GM12878 (cell line): ENCODE results near the gene FOXJ1. TPM values are rescaled to one million over a fixed set of nuclear protein-coding genes. Genes with fewer than 3 reads are reported as not detected.

Source experiments
- ASH2L ChIP-seq: fragments of 300-600, 200-600 bp; sonication (generic); IDR thresholded peaks from 2 replicates; pipeline ENCODE4 v1.6.1; 2017; ENCODE audit warnings: low read depth, mild to moderate bottlenecking, borderline replicate concordance
- CBFB ChIP-seq: IDR thresholded peaks from 2 replicates; pipeline ENCODE4 v1.6.1; 2016; ENCODE audit warnings: antibody characterized with exemption, low read depth
- CUX1 ChIP-seq: IDR thresholded peaks from 2 replicates; pipeline ENCODE4 v1.6.1; 2012; ENCODE audit warnings: improper control_type of control experiment, low read depth, low read length; ENCODE audit not compliant: insufficient replicate concordance
- ESRRA ChIP-seq: IDR thresholded peaks from 2 replicates; pipeline ENCODE4 v1.6.1; 2012; ENCODE audit warnings: mild to moderate bottlenecking, low read length, improper control_type of control experiment
- FOS ChIP-seq: IDR thresholded peaks from 3 replicates; pipeline ENCODE4 v1.6.1; 2011; ENCODE audit warnings: borderline replicate concordance; ENCODE audit not compliant: insufficient read length; ENCODE audit errors: extremely low read depth
- FOXK2 ChIP-seq: fragments of 450-650 bp; IDR thresholded peaks from 2 replicates; pipeline ENCODE4 v1.6.1; 2017; ENCODE audit warnings: mild to moderate bottlenecking, moderate library complexity
- GATAD2B ChIP-seq: fragments of 450-650 bp; conservative IDR thresholded peaks from 2 replicates; pipeline ENCODE4 v1.6.1; 2017; ENCODE audit warnings: low read depth, mild to moderate bottlenecking, moderate library complexity
- HCFC1 ChIP-seq: fragments of 150-350 bp; IDR thresholded peaks from 2 replicates; pipeline ENCODE4 v1.6.1; 2014; ENCODE audit warnings: low read length
- IKZF2 ChIP-seq, 2 experiments: fragments of 450-650 bp; IDR thresholded peaks; 2 replicates each; pipeline ENCODE4 v1.6.1; 2017; ENCODE audit warnings: mild to moderate bottlenecking in 2 of 2, moderate library complexity in 2 of 2
- IRF3 ChIP-seq: fragments of 450-650 bp; IDR thresholded peaks from 2 replicates; pipeline ENCODE4 v1.6.1; 2014; ENCODE audit warnings: mild to moderate bottlenecking
- NBN ChIP-seq: fragments of 450-650 bp; IDR thresholded peaks from 2 replicates; pipeline ENCODE4 v1.6.1; 2016
- NR2F1 ChIP-seq: fragments of 450-650 bp; conservative IDR thresholded peaks from 2 replicates; pipeline ENCODE4 v1.6.1; 2017; ENCODE audit warnings: mild to moderate bottlenecking
- PBX3 ChIP-seq: IDR thresholded peaks from 2 replicates; pipeline ENCODE4 v1.6.1; 2011; ENCODE audit warnings: mild to moderate bottlenecking, low read depth, low read length, moderate library complexity; ENCODE audit not compliant: insufficient replicate concordance
- RCOR1 ChIP-seq: conservative IDR thresholded peaks from 2 replicates; pipeline ENCODE4 v1.6.1; 2012; ENCODE audit warnings: low read depth, low read length, improper control_type of control experiment
- RUNX3 ChIP-seq: IDR thresholded peaks from 2 replicates; pipeline ENCODE4 v1.6.1; 2012; ENCODE audit warnings: low read length, inconsistent platforms
- SMAD5 ChIP-seq: IDR thresholded peaks from 2 replicates; pipeline ENCODE4 v1.6.1; 2016; ENCODE audit warnings: antibody characterized with exemption, low read depth
- SMC3 ChIP-seq: IDR thresholded peaks from 2 replicates; pipeline ENCODE4 v1.6.1; 2011; ENCODE audit warnings: low read length, improper control_type of control experiment, borderline replicate concordance
- SP1 ChIP-seq: IDR thresholded peaks from one replicate; pipeline ENCODE4 v1.6.1; 2011; ENCODE audit warnings: low read depth, low read length
- TCF3 ChIP-seq: IDR thresholded peaks from 2 replicates; pipeline ENCODE4 v1.6.1; 2012; ENCODE audit warnings: low read depth, mild to moderate bottlenecking, low read length, borderline replicate concordance; ENCODE audit not compliant: insufficient read depth
- YY1 ChIP-seq: IDR thresholded peaks from 2 replicates; pipeline ENCODE4 v1.6.1; 2011; ENCODE audit warnings: low read depth, mild to moderate bottlenecking, low read length
- ZNF384 ChIP-seq: IDR thresholded peaks from 2 replicates; pipeline ENCODE4 v1.6.1; 2012; ENCODE audit warnings: low read depth, mild to moderate bottlenecking, low read length, improper control_type of control experiment, borderline replicate concordance
- ZSCAN29 ChIP-seq: fragments of 450-650 bp; IDR thresholded peaks from 2 replicates; pipeline ENCODE4 v1.6.1; 2017; ENCODE audit warnings: mild to moderate bottlenecking, moderate library complexity
- polyA plus RNA-seq, 11 experiments: library from polyadenylated mRNA; depleted of rRNA in 4 of 11; unstranded in 6 of 11; stranded (reverse) in 5 of 11; fragments of >200 nt; fragmentation: Nextera tagmentation in 4 of 11; fragmentation: Illumina TruSeq in 1 of 11; extraction: Ambion mirVana in 4 of 11; extraction: Trizol in 1 of 11; gene quantifications; 1 replicate in 1 of 11; 2 replicates in 10 of 11; pipeline versions ENCODE4 v1.2.1 to v1.2.3, GENCODE V29; 2011 to 2016; ENCODE audit warnings: inconsistent platforms in 2 of 11, missing spikeins in 2 of 11, low read depth in 1 of 11
- total RNA-seq, 4 experiments: library from RNA; depleted of rRNA in 3 of 4; stranded (reverse); fragments of >200 nt in 3 of 4; fragmentation: Illumina TruSeq in 1 of 4; extraction: Trizol in 1 of 4; gene quantifications; 2 replicates each; pipeline versions ENCODE4 v1.2.1 to v1.2.3, GENCODE V29; 2013 to 2021
- TF ChIP-seq, protein P1 (sequence below): fragments of 450-650 bp; IDR thresholded peaks from 2 replicates; pipeline ENCODE4 v1.6.1; 2017; ENCODE audit warnings: mild to moderate bottlenecking

Gene FOXJ1
- total and polyA plus RNA-seq, 10 of the 15 experiments (the other 5 are each of a cell fraction or from before 2014, with no cell fraction given), result not detected

DNA sequence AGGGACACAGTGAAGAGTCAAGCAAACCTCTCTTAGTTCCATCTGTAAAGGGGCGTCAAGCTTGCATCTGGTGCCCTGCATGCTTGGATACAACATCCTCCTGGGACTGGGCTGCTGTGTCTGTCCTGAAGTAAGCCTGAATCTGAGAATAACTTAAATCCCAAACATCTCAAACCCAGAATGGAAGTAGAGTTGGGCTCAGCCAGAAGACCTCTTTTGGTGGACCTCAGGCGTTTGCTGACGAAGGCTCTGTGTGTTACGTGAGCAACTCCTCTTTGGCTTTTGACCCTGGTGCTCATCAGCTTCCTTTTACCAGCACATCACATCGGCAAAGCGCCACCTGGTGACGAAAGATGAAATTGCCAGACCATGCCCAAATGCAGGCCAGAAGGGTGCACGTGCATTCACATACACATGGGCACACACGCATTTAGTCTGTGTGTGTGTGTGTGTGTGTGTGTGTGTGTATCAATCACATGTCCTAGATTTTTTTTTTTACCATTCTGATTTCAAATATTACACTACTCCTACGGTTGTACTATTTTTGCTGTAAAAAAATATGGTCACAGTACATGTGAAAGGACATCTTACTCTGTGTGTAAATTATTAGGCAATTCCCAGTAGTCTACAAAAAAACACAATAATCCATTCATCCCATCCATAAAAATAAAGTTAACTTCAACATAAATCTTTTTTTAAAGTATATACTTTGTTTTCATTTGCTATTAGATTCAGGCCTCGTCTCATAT lies 41.1 kb upstream of the FOXJ1 start (continued):
- TF ChIP-seq SMC3 (peak; percentile 84), FOS (no peak), YY1 (peak; percentile 76), RCOR1 (no peak), GATAD2B (no peak), FOXK2 (peak; percentile 50; the same call in 1 of the 2 replicates), CBFB (no peak), ASH2L (no peak), RUNX3 (peak; percentile 39; the same call in 1 of the 2 replicates), CUX1 (no peak), ZNF384 (peak; percentile 63; the same call in 1 of the 2 replicates), PBX3 (no peak), NR2F1 (peak; percentile 96), NBN (peak; percentile 75), IKZF2 (IDR thresholded peaks at IDR 0.05) (peak; percentile 39 to 69; a peak in 3 of 4 replicates), ESRRA (no peak), SMAD5 (no peak), HCFC1 (no peak), ZSCAN29 (no peak), SP1 (peak; percentile 21), IRF3 (no peak), TCF3 (0 out of 2 replicates have a peak, but pooled peaks have one; percentile 25)
- TF ChIP-seq, protein P1, sequence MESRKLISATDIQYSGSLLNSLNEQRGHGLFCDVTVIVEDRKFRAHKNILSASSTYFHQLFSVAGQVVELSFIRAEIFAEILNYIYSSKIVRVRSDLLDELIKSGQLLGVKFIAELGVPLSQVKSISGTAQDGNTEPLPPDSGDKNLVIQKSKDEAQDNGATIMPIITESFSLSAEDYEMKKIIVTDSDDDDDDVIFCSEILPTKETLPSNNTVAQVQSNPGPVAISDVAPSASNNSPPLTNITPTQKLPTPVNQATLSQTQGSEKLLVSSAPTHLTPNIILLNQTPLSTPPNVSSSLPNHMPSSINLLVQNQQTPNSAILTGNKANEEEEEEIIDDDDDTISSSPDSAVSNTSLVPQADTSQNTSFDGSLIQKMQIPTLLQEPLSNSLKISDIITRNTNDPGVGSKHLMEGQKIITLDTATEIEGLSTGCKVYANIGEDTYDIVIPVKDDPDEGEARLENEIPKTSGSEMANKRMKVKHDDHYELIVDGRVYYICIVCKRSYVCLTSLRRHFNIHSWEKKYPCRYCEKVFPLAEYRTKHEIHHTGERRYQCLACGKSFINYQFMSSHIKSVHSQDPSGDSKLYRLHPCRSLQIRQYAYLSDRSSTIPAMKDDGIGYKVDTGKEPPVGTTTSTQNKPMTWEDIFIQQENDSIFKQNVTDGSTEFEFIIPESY, result no peak
